Stomach smooth muscle (tissue), 2 donors: ENCODE measurements around the gene ST6GALNAC3.

Source experiments
- H3K27ac ChIP-seq: one replicate; pipeline ENCODE4 v1.7.0; 2013; ENCODE audit warnings: mild to moderate bottlenecking, low read length, inconsistent platforms
- H3K27me3 ChIP-seq, 2 donors: one replicate each; pipeline ENCODE4 v1.7.0; 2013; ENCODE audit warnings: low read length in 2 of 2; ENCODE audit not compliant: insufficient read depth in 2 of 2, control insufficient read depth in 1 of 2
- H3K36me3 ChIP-seq, 2 donors: one replicate each; pipeline ENCODE4 v1.7.0; 2013; ENCODE audit warnings: low read length in 2 of 2; ENCODE audit not compliant: control insufficient read depth in 2 of 2, insufficient read depth in 2 of 2
- H3K4me1 ChIP-seq: one replicate; pipeline ENCODE4 v1.7.0; 2013; ENCODE audit warnings: low read length; ENCODE audit not compliant: control insufficient read depth, insufficient read depth
- H3K4me3 ChIP-seq, 2 donors: one replicate each; pipeline ENCODE4 v1.7.0; 2013; ENCODE audit warnings: low read length in 2 of 2
- H3K9ac ChIP-seq, 2 donors: one replicate each; pipeline ENCODE4 v1.7.0; 2013; ENCODE audit warnings: low read length in 2 of 2, mild to moderate bottlenecking in 1 of 2
- H3K9me3 ChIP-seq, 2 donors: one replicate each; pipeline ENCODE4 v1.7.0; 2013; ENCODE audit warnings: low read length in 2 of 2; ENCODE audit not compliant: control insufficient read depth in 2 of 2
- donor health status: healthy.
- donor health status: Pancreatic carcinoma.

ST6GALNAC3 gene

DNA sequence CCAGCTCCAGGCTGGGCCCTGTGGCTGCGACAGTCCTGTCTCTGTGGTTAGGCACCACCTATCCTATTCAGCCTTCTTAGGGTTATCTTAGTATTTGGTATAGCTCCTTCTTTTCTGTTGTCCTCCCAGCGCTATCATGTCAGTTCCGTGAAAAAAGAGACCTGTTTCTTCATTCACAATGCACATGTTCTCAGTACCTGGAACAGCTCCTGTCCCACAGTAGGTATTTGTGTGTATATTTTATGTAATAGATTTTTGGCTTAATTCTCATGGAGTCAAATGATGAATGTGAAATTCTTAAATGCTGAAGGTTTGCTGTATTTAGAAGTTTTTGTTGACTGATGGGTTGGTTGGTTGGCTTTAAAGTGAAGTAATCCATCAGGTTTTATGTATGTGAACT lies 279.7 kb downstream of the ST6GALNAC3 start:
- Histone ChIP-seq H3K9ac (no peak overlapping the region), H3K36me3 (no peaks in the 10 kb centered on the region), H3K27me3 (no peaks in the 10 kb centered on the region), H3K27ac (no peak overlapping the region), H3K9me3 (no peaks in the 10 kb centered on the region), H3K4me1 (no peaks in the 10 kb centered on the region), H3K4me3 (no peak overlapping the region)

DNA sequence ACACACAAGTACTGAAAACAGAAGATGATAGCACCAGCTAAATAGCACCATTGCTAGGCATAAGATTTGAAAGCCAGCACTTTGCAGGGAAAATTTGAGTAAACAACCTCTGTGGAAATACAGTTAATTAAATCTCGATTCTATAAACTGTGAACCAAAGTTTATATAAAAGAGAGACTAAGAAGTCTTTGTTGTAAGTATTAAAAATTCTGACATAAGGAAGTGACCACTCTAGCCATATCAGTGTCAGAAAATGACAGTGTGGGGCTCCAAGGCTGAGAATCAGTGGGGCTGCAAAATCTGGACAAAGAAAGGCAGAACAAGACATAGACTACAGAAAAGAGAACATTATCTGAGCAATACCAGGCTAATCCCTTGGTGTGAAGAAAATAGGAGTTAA lies 292.2 kb downstream of the ST6GALNAC3 start:
- Histone ChIP-seq H3K27me3 (no peaks in the 10 kb centered on the region), H3K9ac (no peak overlapping the region), H3K36me3 (no peaks in the 10 kb centered on the region), H3K27ac (no peak overlapping the region), H3K4me3 (no peak overlapping the region), H3K9me3 (no peaks in the 10 kb centered on the region), H3K4me1 (no peaks in the 10 kb centered on the region)

DNA sequence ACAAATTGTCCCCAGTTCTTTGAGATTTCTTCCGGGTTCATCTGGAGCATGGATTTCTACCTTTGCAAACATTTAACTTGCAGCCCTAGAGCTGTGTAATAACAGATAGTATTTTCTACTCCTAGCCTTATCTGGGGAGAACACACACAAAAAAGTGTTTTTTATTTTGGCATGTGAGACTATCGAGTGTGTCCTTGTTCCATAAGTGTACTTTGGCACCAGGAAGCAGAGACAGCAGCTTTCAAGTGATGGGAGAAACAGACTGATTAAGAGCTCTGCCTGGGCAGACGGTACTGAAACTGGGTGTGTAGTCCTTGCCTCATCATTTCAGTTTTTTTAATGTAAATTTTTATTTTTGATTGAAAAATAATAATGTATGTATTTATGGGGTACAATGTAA lies 297.4 kb downstream of the ST6GALNAC3 start:
- H3K4me3 ChIP-seq: no peak overlapping the region

DNA sequence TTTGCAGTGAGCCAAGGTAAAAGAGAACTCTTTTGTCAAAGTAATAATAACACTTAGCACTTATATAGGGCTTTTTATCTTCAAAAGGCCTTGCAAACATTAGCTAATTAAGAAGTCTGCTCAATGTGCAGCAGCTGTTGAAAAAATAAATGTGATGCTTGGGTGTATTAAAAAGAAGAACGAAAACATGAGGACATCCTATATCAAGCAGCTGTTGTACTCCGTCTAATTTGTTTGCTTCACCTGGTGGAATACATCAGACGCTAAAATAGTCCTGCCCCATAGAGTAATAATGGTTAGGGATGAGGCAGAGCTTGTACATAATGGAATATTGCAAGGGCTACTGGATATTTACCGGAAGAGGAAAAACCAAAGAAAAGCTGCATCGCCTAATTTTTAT lies 299.5 kb downstream of the ST6GALNAC3 start:
- no peak overlapping the region for H3K9ac ChIP-seq
- no peaks in the 10 kb centered on the region for H3K4me1 ChIP-seq
- no peaks in the 10 kb centered on the region for H3K9me3 ChIP-seq
- no peaks in the 10 kb centered on the region for H3K36me3 ChIP-seq
- no peaks in the 10 kb centered on the region for H3K27me3 ChIP-seq
- H3K4me3 ChIP-seq: no peak overlapping the region
- H3K27ac ChIP-seq: no peak overlapping the region

More for the DNA sequence above, 297.4 kb downstream of the ST6GALNAC3 start:
- Histone ChIP-seq H3K9me3 (no peaks in the 10 kb centered on the region), H3K36me3 (no peaks in the 10 kb centered on the region), H3K4me1 (no peaks in the 10 kb centered on the region), H3K27ac (no peak overlapping the region), H3K9ac (no peak overlapping the region), H3K27me3 (no peaks in the 10 kb centered on the region)

DNA sequence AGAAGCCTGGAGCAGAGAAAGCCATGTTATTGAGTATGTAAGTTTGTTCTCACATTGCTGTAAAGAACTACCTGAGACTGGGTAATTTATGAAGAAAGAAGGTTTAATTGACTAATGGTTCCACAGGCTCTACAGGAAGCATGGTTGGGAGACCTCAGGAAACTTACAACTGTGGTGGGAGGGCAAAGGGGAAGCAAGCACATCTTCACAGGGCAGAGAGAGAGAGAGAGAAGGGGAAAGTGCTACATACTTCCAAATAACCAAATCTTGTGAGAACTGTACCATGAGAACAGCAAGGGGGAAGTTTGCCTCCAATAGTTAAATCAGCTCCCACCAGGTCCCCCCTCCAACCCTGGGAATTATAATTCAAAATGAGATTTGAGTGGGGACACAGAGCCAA lies 302.7 kb downstream of the ST6GALNAC3 start:
- H3K9me3 ChIP-seq: no peaks in the 10 kb centered on the region

DNA sequence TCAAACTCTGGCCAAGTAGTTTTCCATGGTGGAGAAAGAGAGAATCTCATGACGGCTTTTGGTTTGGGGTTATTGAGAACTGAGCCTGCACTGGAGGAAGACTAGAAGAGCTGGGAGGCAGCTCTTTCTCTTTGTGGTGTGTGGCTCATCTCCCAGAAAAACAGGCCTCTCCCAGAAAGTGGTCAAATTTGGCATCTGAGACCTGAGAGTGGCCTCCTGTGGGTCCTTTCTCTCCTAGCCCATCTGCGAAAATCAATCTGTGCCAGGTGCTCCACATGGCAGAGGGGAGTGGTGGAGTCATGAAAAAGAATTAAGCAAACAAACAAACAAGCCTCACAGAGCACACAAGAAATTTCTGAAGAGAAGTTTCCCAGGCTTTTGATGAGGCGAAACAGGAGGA lies 305.0 kb downstream of the ST6GALNAC3 start:
- Histone ChIP-seq H3K36me3 (no peaks in the 10 kb centered on the region), H3K27ac (no peak overlapping the region), H3K27me3 (no peaks in the 10 kb centered on the region), H3K9me3 (no peaks in the 10 kb centered on the region), H3K4me1 (no peaks in the 10 kb centered on the region), H3K4me3 (no peak overlapping the region), H3K9ac (no peak overlapping the region)

More for the DNA sequence above, 302.7 kb downstream of the ST6GALNAC3 start:
- H3K27me3 ChIP-seq: no peaks in the 10 kb centered on the region
- H3K36me3 ChIP-seq: no peaks in the 10 kb centered on the region
- no peak overlapping the region for H3K9ac ChIP-seq
- H3K4me1 ChIP-seq: no peaks in the 10 kb centered on the region
- H3K4me3 ChIP-seq: no peak overlapping the region
- no peak overlapping the region for H3K27ac ChIP-seq

DNA sequence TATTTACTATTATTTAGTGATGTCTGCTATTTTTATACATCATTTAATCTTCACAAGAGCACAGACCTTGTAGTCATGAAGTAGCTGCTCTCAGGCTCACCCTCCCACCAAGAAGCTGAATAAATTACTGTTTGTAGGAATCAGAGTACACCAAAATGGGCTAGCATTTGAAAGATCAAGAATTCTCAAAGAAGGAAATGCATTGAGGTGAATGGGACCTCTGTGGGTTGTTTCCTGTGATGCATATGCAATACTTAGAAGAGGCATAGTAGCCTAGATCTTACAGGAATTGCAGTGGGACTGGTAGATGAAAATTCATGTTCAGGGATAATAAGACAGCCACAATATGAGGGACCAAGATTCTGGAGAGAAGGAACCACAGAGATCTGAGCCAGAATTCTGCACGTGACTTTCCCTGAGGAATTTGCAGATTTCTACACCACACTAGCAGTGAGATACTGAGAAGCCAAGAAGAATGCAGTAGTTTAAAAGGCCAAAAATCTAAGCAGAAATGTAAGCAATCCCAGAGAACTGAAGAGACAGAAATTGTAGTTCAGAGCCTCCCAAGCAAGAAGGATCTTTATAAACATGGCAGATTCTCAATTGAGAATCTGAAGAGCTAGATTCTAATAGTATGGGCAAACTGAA lies 307.0 kb downstream of the ST6GALNAC3 start:
- no peaks in the 10 kb centered on the region for H3K9me3 ChIP-seq
- no peak overlapping the region for H3K9ac ChIP-seq
- H3K27me3 ChIP-seq: no peaks in the 10 kb centered on the region
- H3K36me3 ChIP-seq: no peaks in the 10 kb centered on the region
- H3K4me1 ChIP-seq: no peaks in the 10 kb centered on the region
- no peak overlapping the region for H3K4me3 ChIP-seq
- H3K27ac ChIP-seq: no peak overlapping the region

DNA sequence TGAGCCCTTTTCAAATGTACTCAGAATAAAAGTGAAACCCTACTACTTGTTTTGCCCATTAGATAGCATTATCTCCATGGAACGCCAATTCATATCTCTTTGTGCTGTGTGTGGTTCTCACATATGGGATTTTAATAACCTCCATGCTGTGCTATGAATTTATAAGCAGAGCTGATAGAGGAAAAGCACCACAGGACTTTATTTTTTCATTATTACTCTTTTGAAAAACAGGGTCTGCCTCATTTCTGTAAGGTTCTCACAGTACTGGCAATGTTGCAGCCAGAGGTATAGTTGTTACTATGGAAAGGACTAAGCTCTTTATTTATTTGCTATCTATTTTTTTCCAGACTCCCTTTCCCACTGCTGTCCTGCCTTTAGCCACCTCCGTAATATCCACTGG lies 313.7 kb downstream of the ST6GALNAC3 start:
- Histone ChIP-seq H3K4me1 (no peaks in the 10 kb centered on the region), H3K27me3 (no peaks in the 10 kb centered on the region), H3K27ac (no peak overlapping the region), H3K36me3 (no peaks in the 10 kb centered on the region), H3K4me3 (no peak overlapping the region), H3K9me3 (no peaks in the 10 kb centered on the region), H3K9ac (no peak overlapping the region)

DNA sequence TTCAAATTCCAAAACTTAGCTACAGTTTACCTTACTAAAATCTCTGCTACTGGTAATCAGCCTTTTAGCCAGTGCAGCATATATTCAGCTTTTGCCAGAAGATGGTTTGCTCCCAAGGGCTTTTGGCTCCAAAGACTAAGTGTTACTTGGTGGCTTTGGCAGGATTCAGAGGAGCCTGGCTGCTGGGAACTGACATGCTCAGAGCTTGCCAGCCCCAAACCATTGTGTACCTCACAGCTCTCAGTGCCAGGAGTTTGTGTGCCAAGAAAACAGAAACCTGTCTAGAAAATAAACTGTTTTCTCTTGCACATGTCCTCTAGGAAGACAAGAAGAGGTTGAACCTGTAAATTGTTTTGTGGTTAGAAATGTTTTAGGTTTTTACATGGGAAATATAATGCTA lies 315.9 kb downstream of the ST6GALNAC3 start:
- no peak overlapping the region for H3K9ac ChIP-seq
- H3K4me1 ChIP-seq: no peaks in the 10 kb centered on the region
- H3K9me3 ChIP-seq: peaks cover 0 to 3% of the 10 kb centered on the region in 2 donors
- H3K36me3 ChIP-seq: no peaks in the 10 kb centered on the region
- no peak overlapping the region for H3K4me3 ChIP-seq
- H3K27me3 ChIP-seq: no peaks in the 10 kb centered on the region
- no peak overlapping the region for H3K27ac ChIP-seq

DNA sequence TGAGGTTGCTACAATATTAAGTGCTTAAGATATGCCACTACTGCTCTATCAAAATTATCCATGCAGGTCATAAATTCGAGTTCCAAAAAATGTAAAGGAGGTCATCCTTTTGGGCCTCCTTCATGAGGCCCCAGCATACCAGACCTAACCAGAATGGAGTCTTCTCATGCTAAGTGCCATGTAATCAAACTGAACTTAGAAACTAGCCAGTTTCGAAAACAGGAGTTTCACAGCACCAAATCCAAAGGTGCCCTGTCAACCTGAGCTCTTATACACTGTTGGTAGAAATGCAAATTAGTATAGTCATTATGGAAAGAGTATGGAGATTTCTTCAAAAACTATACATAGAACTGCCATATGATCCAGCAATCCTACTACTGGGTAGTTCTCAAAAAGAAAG lies 320.5 kb downstream of the ST6GALNAC3 start:
- Histone ChIP-seq H3K9ac (no peak overlapping the region), H3K36me3 (no peaks in the 10 kb centered on the region), H3K4me1 (no peaks in the 10 kb centered on the region), H3K4me3 (no peak overlapping the region), H3K9me3 (peaks cover 0 to 4% of the 10 kb centered on the region in 2 donors), H3K27ac (no peak overlapping the region), H3K27me3 (no peaks in the 10 kb centered on the region)

DNA sequence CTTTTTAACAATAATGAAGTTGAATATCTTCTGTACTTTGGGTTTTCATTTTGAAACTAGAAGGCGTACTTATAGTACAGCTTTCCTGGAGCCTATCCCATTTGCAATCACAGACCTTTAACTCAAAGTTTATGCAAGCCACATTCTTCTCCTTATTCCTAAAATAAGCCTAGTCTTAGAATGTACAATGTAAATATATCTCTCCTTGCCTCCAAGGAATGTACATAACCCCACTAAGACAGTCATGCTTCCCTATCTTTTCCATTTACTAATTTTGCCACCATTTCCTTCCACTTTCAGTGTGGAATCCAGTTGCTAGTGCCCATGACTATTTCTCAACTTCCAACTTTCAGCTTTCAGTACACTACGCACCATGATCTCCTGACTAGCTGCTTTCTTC lies 327.6 kb downstream of the ST6GALNAC3 start:
- Histone ChIP-seq H3K4me1 (no peaks in the 10 kb centered on the region), H3K36me3 (no peaks in the 10 kb centered on the region), H3K9me3 (no peaks in the 10 kb centered on the region), H3K27me3 (no peaks in the 10 kb centered on the region), H3K4me3 (no peak overlapping the region), H3K9ac (no peak overlapping the region), H3K27ac (no peak overlapping the region)
